CD4-positive, alpha-beta T cell (primary cell): ENCODE data around the gene PRR14. TPM values are rescaled to one million over a fixed set of nuclear protein-coding genes. Genes with fewer than 3 reads are reported as not detected.
A peak's percentile ranks its signal among the peaks of the same experiment; 100 is the strongest.

ENCODE experiments used
- ATAC-seq: fragments of 200-7000 bp; cut with Tn5 transposase; one replicate; pipeline ENCODE4 v1.10.0; 2022; ENCODE audit warnings: mild to moderate bottlenecking; ENCODE audit not compliant: poor library complexity
- CTCF ChIA-PET: fragments of 350-600 bp; sonication (Branson Sonifier 250); formaldehyde crosslinking; loops from one replicate; lab custom pipeline; 2021; ENCODE audit warnings: antibody characterized with exemption, inconsistent platforms; lab: Charles Lee
- POLR2A ChIA-PET: fragments of 350-600 bp; sonication (Branson Sonifier 250); formaldehyde crosslinking; loops from one replicate; lab custom pipeline; 2021; ENCODE audit warnings: antibody characterized with exemption, inconsistent platforms; lab: Charles Lee
- DNase-seq, 14 experiments: peaks; one replicate each; pipeline ENCODE4 v3.0.0-alpha.2; 2013 to 2020; ENCODE audit warnings: mixed read lengths in 2 of 14
- H3K27ac ChIP-seq, 2 donors: one replicate each; pipeline versions ENCODE4 v1.5.1 to v1.7.0; 2013; ENCODE audit warnings: low read length in 2 of 2, low read depth in 1 of 2, mild to moderate bottlenecking in 1 of 2
- H3K27me3 ChIP-seq, 2 experiments: 1 replicate in 1 of 2; 2 replicates in 1 of 2; pipeline versions ENCODE4 v1.6.1 to v1.7.0; 2013; ENCODE audit warnings: low read length in 2 of 2, control low read depth in 1 of 2, mild to moderate bottlenecking in 1 of 2, moderate library complexity in 1 of 2; ENCODE audit not compliant: insufficient read depth in 2 of 2, control insufficient read depth in 1 of 2
- H3K36me3 ChIP-seq: one replicate; pipeline ENCODE4 v1.6.1; 2013; ENCODE audit warnings: low read length, control low read depth; ENCODE audit not compliant: insufficient read depth
- H3K4me1 ChIP-seq: one replicate; pipeline ENCODE4 v1.6.1; 2013; ENCODE audit warnings: low read length, control low read depth; ENCODE audit not compliant: insufficient read depth
- H3K4me3 ChIP-seq: one replicate; pipeline ENCODE4 v1.5.1; 2013; ENCODE audit warnings: mild to moderate bottlenecking, low read length, moderate library complexity
- H3K9me3 ChIP-seq, 2 experiments: 1 replicate in 1 of 2; 2 replicates in 1 of 2; pipeline versions ENCODE4 v1.6.1 to v1.7.0; 2013; ENCODE audit warnings: low read length in 2 of 2, mild to moderate bottlenecking in 2 of 2, control low read depth in 1 of 2, moderate library complexity in 1 of 2; ENCODE audit not compliant: control insufficient read depth in 1 of 2, insufficient read depth in 1 of 2
- H3K27ac Mint-ChIP-seq: one replicate; pipeline ENCODE4 v1.8.0; 2020; ENCODE audit warnings: mixed read lengths
- H3K27me3 Mint-ChIP-seq: one replicate; pipeline ENCODE4 v1.8.0; 2021; ENCODE audit warnings: mixed read lengths
- H3K36me3 Mint-ChIP-seq: one replicate; pipeline ENCODE4 v1.8.0; 2021; ENCODE audit warnings: low read depth, mixed read lengths
- H3K4me1 Mint-ChIP-seq: one replicate; pipeline ENCODE4 v1.8.0; 2021; ENCODE audit warnings: low read depth, mixed read lengths
- H3K4me3 Mint-ChIP-seq: one replicate; pipeline ENCODE4 v1.8.0; 2020; ENCODE audit warnings: mild to moderate bottlenecking, mixed read lengths
- H3K9me3 Mint-ChIP-seq: one replicate; pipeline ENCODE4 v1.8.0; 2020; ENCODE audit warnings: mixed read lengths
- intact Hi-C, 2 experiments: fragments of 100-400 bp; cut with DNase I in 1 of 2; cut with micrococcal nuclease in 1 of 2; formaldehyde crosslinking; loops; one replicate each; pipeline versions ENCODE4 v1.15.1 to v1.9.0; 2023 to 2025; cut with DNase I, micrococcal nuclease
- total RNA-seq, 174 experiments: library from RNA in 2 of 174; stranded (reverse) in 2 of 174; gene quantifications; one replicate each; pipeline ENCODE4 v1.2.3 and lab custom pipeline; 2021 to 2026
- TF ChIP-seq, protein P1 (sequence below): fragments of 200-600 bp; IDR thresholded peaks from one replicate; pipeline ENCODE4 v1.8.0; 2022; ENCODE audit warnings: antibody characterized with exemption, mild to moderate bottlenecking

PRR14 gene
- total RNA-seq, 2 experiments from 2014 or later, result 50.2 to 51.7 TPM

DNA sequence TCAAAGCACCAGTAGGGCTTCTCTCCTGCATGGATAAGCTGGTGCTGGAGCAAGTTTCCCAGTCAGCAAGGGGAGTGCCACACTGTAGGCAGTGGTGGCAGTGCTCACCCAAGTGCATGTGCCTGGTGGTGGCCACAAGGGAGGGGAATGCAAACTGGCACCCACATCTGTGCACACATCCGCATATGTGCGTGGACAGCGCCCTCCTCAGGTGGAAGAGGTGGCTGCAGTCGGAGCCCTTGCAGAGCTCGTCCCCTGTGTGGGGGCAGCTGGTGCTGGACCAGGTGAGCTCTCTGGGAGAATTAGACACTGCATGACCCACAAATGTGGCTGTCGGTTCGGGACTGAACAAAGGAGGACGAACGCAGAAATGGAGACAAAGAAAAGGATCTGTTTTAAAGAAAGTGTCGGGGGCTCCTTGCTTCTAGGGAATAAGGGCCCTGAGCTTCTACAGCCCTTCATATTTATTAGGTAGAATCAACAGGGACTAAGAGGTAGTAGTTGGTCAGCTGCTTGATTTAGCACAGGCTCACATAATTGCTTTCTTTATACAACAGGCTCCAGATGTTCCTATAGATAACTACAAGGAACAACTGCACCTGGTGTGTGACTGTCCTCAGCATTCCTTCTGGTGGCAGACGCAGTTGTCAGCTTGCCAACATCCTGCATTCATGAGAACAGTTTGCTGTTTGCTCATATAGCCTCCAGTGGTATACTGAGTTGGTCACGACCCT is 35.2 kb upstream of the PRR14 start:
- ATAC-seq (peak; percentile 84), DNase-seq (peak; percentile 41 to 82 (median 60))
- ChIA-PET POLR2A (interaction anchor here (1.0 to 1.5 kb wide), 3 partner anchors 35 to 58 kb away, joined by 3 to 4 read pairs (median 3); partner anchors contain the start of genes PRR14 and ZNF688), CTCF (interaction anchor here (0.6 to 2.3 kb wide), 15 partner anchors 9 to 430 kb away, joined by 3 to 10 read pairs (median 4); partner anchors contain the start of genes DCTPP1 and PRR14)
- Mint-ChIP-seq H3K36me3 (no peaks in the 10 kb centered on the region), H3K27ac (no peak overlapping the region), H3K27me3 (no peaks in the 10 kb centered on the region), H3K4me1 (peaks cover 2% of the 10 kb centered on the region), H3K4me3 (no peak overlapping the region), H3K9me3 (no peaks in the 10 kb centered on the region)
- TF ChIP-seq, protein P1, sequence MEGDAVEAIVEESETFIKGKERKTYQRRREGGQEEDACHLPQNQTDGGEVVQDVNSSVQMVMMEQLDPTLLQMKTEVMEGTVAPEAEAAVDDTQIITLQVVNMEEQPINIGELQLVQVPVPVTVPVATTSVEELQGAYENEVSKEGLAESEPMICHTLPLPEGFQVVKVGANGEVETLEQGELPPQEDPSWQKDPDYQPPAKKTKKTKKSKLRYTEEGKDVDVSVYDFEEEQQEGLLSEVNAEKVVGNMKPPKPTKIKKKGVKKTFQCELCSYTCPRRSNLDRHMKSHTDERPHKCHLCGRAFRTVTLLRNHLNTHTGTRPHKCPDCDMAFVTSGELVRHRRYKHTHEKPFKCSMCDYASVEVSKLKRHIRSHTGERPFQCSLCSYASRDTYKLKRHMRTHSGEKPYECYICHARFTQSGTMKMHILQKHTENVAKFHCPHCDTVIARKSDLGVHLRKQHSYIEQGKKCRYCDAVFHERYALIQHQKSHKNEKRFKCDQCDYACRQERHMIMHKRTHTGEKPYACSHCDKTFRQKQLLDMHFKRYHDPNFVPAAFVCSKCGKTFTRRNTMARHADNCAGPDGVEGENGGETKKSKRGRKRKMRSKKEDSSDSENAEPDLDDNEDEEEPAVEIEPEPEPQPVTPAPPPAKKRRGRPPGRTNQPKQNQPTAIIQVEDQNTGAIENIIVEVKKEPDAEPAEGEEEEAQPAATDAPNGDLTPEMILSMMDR, result peak; percentile 36
- intact Hi-C loops, result no loop called here
- Histone ChIP-seq H3K4me3 (no peak overlapping the region), H3K4me1 (peaks cover 7% of the 10 kb centered on the region), H3K27me3 (no peaks in the 10 kb centered on the region), H3K27ac (no peak overlapping the region), H3K9me3 (no peaks in the 10 kb centered on the region), H3K36me3 (no peaks in the 10 kb centered on the region)

DNA sequence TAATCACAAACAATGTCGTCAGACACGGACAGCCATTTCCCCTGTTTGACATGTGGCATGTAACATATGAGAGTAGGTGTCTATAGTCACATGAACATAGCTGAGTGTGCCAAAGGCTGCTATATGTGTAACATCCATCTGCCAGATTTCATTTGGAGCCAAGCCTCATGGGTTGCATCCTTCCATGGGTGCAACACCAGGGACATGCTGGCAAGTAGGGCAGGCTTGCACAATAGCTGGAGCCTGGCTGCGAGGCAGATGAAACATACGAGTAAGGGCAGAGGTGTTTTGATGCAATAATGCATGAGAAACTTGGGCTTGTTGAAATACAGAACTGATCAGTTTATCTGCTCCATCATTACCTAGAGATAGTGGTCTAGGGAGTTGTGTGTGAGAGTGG is 31.6 kb upstream of the PRR14 start:
- no peaks in the 10 kb centered on the region for H3K4me1 Mint-ChIP-seq
- Histone ChIP-seq H3K36me3 (no peaks in the 10 kb centered on the region), H3K9me3 (peaks cover 0 to 1% of the 10 kb centered on the region in 2 experiments), H3K4me3 (no peak overlapping the region), H3K27ac (no peak overlapping the region), H3K27me3 (no peaks in the 10 kb centered on the region), H3K4me1 (no peaks in the 10 kb centered on the region)
- no peaks in the 10 kb centered on the region for H3K9me3 Mint-ChIP-seq
- TF ChIP-seq, protein P1, result no peak
- no peak overlapping the region for H3K4me3 Mint-ChIP-seq
- H3K27me3 Mint-ChIP-seq, result no peaks in the 10 kb centered on the region
- intact Hi-C loops, result no loop called here
- ATAC-seq (no peak), DNase-seq (no peak)
- CTCF ChIA-PET, result no interaction called here
- H3K27ac Mint-ChIP-seq, result no peak overlapping the region
- POLR2A ChIA-PET, result interaction anchor here (1.0 to 1.2 kb wide), 2 partner anchors 9 kb away, joined by 3 to 4 read pairs; partner anchors contain the start of gene ZNF689
- H3K36me3 Mint-ChIP-seq, result no peaks in the 10 kb centered on the region

DNA sequence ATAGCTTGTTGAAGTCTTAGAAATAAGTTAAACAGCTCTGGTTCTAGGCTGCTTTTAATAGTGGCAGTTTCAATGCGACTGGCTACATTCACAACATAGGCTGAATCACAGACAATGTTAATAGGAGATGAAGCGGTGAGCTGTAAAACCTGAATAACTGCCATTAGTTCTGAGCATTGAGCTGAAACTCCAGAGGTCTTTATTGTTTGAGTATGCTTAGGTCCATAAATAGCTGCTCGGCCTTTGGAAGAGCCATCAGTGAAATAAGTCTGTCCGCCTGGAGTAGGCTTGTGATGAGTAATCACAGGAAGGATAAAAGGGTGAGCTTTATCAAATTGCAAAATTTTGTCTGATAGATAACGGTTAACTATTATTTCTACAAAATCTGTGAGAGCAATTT is 31.1 kb upstream of the PRR14 start:
- CTCF ChIA-PET, result no interaction called here
- no peaks in the 10 kb centered on the region for H3K36me3 Mint-ChIP-seq
- H3K27ac Mint-ChIP-seq, result no peak overlapping the region

More for the DNA sequence above, 31.1 kb upstream of the PRR14 start:
- Mint-ChIP-seq H3K4me3 (no peak overlapping the region), H3K4me1 (no peaks in the 10 kb centered on the region), H3K9me3 (no peaks in the 10 kb centered on the region), H3K27me3 (no peaks in the 10 kb centered on the region)
- Histone ChIP-seq H3K9me3 (peaks cover 0 to 3% of the 10 kb centered on the region in 2 experiments), H3K27me3 (no peaks in the 10 kb centered on the region), H3K36me3 (no peaks in the 10 kb centered on the region), H3K27ac (no peak overlapping the region), H3K4me1 (no peaks in the 10 kb centered on the region), H3K4me3 (no peak overlapping the region)
- TF ChIP-seq, protein P1, result no peak
- POLR2A ChIA-PET, result interaction anchor here (1.0 to 1.2 kb wide), 2 partner anchors 9 kb away, joined by 3 to 4 read pairs; partner anchors contain the start of gene ZNF689
- DNase-seq, result no peak
- intact Hi-C loops, result no loop called here
- no peak for ATAC-seq
